Measurements from ENCODE around the gene TUBA8. TPM values are rescaled to one million over a fixed set of nuclear protein-coding genes. Genes with fewer than 3 reads are reported as not detected.

TUBA8 gene
- polyA plus RNA-seq, 1 donor (not counting 4 experiments of a cell fraction or from before 2014, with no cell fraction given): 0.35 TPM

GRCh38 chr22:18078329-18079041, 32.1 kb upstream of the TUBA8 start:
- peaks cover 61% of the 10 kb centered on the region for H3K79me2 ChIP-seq (ENCODE audit: control insufficient read depth, insufficient read depth, low read length)
- peak overlapping the region; percentile 97 for H3K4me2 ChIP-seq (ENCODE audit: control insufficient read depth, extremely low read depth, insufficient read depth, low read depth, low read length)
- H3K9ac ChIP-seq (ENCODE audit: control insufficient read depth, extremely low read depth, insufficient read depth, low read length): peak overlapping the region; percentile 98
- H3K36me3 ChIP-seq (ENCODE audit: control insufficient read depth in 2 of 2, extremely low read depth in 1 of 2, insufficient read depth in 2 of 2, low read length in 2 of 2): peaks cover 7 to 11% of the 10 kb centered on the region in 2 experiments
- peak overlapping the region; percentile 95 to 98 (median 96) for H3K4me3 ChIP-seq (ENCODE audit: control insufficient read depth in 2 of 3, extremely low read depth in 1 of 3, insufficient read depth in 2 of 3, low read depth in 1 of 3, low read length in 3 of 3)
- H3K27ac ChIP-seq (ENCODE audit: control insufficient read depth, insufficient read depth, low read length): peak overlapping the region; percentile 95
- H2AFZ ChIP-seq (ENCODE audit: control insufficient read depth, low read length): peak overlapping the region; percentile 93
- H3K9me3 ChIP-seq (ENCODE audit: control insufficient read depth, low read depth, low read length): no peaks in the 10 kb centered on the region
- TF ChIP-seq EZH2 (IDR thresholded peaks at IDR 0.05; ENCODE audit: low read length) (no peak), CTCF (optimal IDR thresholded peaks at IDR 0.05 in 1 of 3, IDR thresholded peaks at IDR 0.05 in 1 of 3, conservative IDR thresholded peaks at IDR 0.05 in 1 of 3; ENCODE audit: extremely low read depth in 1 of 3, insufficient read depth in 2 of 3, low read length in 3 of 3) (no peak)
- no peaks in the 10 kb centered on the region for H4K20me1 ChIP-seq (ENCODE audit: control insufficient read depth, extremely low read depth, insufficient read depth, low read length)
- no peak for FAIRE-seq
- no peaks in the 10 kb centered on the region for H3K27me3 ChIP-seq (ENCODE audit: control insufficient read depth, extremely low read depth, insufficient read depth, low read length)
- DNase-seq (ENCODE audit: low read depth, low spot score): no peak
- peaks cover 36% of the 10 kb centered on the region for H3K4me1 ChIP-seq (ENCODE audit: control insufficient read depth, extremely low read depth, insufficient read depth, low read length)
- dilution Hi-C loops (cut with MboI; ENCODE audit: extremely low pct_ligation_motif_present, low sequenced_read_pairs): no loop called here
- H3K9me1 ChIP-seq (ENCODE audit: control insufficient read depth, extremely low read depth, insufficient read depth, low read length): no peaks in the 10 kb centered on the region

- peaks cover 64% of the 10 kb centered on the region for H3K79me2 ChIP-seq (ENCODE audit: control insufficient read depth, insufficient read depth, low read length)
- dilution Hi-C loops (cut with MboI; ENCODE audit: extremely low pct_ligation_motif_present, low sequenced_read_pairs): no loop called here
Measured at GRCh38 chr22:18079706-18080233, 30.8 kb upstream of the TUBA8 start.

More at GRCh38 chr22:18079706-18080233, 30.8 kb upstream of the TUBA8 start:
- H3K4me2 ChIP-seq (ENCODE audit: control insufficient read depth, extremely low read depth, insufficient read depth, low read depth, low read length): peak overlapping the region; percentile 97
- H3K27me3 ChIP-seq (ENCODE audit: control insufficient read depth, extremely low read depth, insufficient read depth, low read length): no peaks in the 10 kb centered on the region
- H3K4me3 ChIP-seq (ENCODE audit: control insufficient read depth in 2 of 3, extremely low read depth in 1 of 3, insufficient read depth in 2 of 3, low read depth in 1 of 3, low read length in 3 of 3): no peak overlapping the region
- TF ChIP-seq EZH2 (IDR thresholded peaks at IDR 0.05; ENCODE audit: low read length) (no peak), CTCF (optimal IDR thresholded peaks at IDR 0.05 in 1 of 3, IDR thresholded peaks at IDR 0.05 in 1 of 3, conservative IDR thresholded peaks at IDR 0.05 in 1 of 3; ENCODE audit: extremely low read depth in 1 of 3, insufficient read depth in 2 of 3, low read length in 3 of 3) (no peak)
- H3K9me1 ChIP-seq (ENCODE audit: control insufficient read depth, extremely low read depth, insufficient read depth, low read length): no peaks in the 10 kb centered on the region
- H4K20me1 ChIP-seq (ENCODE audit: control insufficient read depth, extremely low read depth, insufficient read depth, low read length): no peaks in the 10 kb centered on the region
- peaks cover 36% of the 10 kb centered on the region for H3K4me1 ChIP-seq (ENCODE audit: control insufficient read depth, extremely low read depth, insufficient read depth, low read length)
- peaks cover 11 to 13% of the 10 kb centered on the region in 2 experiments for H3K36me3 ChIP-seq (ENCODE audit: control insufficient read depth in 2 of 2, extremely low read depth in 1 of 2, insufficient read depth in 2 of 2, low read length in 2 of 2)
- no peaks in the 10 kb centered on the region for H3K9me3 ChIP-seq (ENCODE audit: control insufficient read depth, low read depth, low read length)
- no peak overlapping the region for H3K27ac ChIP-seq (ENCODE audit: control insufficient read depth, insufficient read depth, low read length)
- no peak overlapping the region for H3K9ac ChIP-seq (ENCODE audit: control insufficient read depth, extremely low read depth, insufficient read depth, low read length)
- no peak overlapping the region for H2AFZ ChIP-seq (ENCODE audit: control insufficient read depth, low read length)
- no peak for DNase-seq (ENCODE audit: low read depth, low spot score)
- FAIRE-seq: no peak
